Ishikawa (cell line): ENCODE results near the gene CHCHD6.

Source experiments
- CEBPB ChIP-seq: IDR thresholded peaks from 2 replicates; pipeline ENCODE4 v1.6.1; 2012
- EGR1 ChIP-seq: IDR thresholded peaks from 2 replicates; pipeline ENCODE4 v1.6.1; 2012
- EP300 ChIP-seq: IDR thresholded peaks from 2 replicates; pipeline ENCODE4 v1.6.1; 2012; ENCODE audit warnings: borderline replicate concordance
- FOXM1 ChIP-seq: IDR thresholded peaks from 2 replicates; pipeline ENCODE4 v1.6.1; 2012; ENCODE audit warnings: low read depth, borderline replicate concordance
- RAD21 ChIP-seq: IDR thresholded peaks from 2 replicates; pipeline ENCODE4 v1.6.1; 2012; ENCODE audit warnings: low read depth
- TCF12 ChIP-seq: IDR thresholded peaks from 2 replicates; pipeline ENCODE4 v1.6.1; 2012; ENCODE audit warnings: low read depth
- TEAD4 ChIP-seq: IDR thresholded peaks from 2 replicates; pipeline ENCODE4 v1.6.1; 2012
- ZBTB7A ChIP-seq: IDR thresholded peaks from 2 replicates; pipeline ENCODE4 v1.6.1; 2012; ENCODE audit warnings: low read depth
- TF ChIP-seq, protein P1 (sequence below): IDR thresholded peaks from 2 replicates; pipeline ENCODE4 v1.6.1; 2012; ENCODE audit warnings: low read depth, mild to moderate bottlenecking
- TF ChIP-seq, protein P2 (sequence below): IDR thresholded peaks from 2 replicates; pipeline ENCODE4 v1.6.1; 2012

DNA sequence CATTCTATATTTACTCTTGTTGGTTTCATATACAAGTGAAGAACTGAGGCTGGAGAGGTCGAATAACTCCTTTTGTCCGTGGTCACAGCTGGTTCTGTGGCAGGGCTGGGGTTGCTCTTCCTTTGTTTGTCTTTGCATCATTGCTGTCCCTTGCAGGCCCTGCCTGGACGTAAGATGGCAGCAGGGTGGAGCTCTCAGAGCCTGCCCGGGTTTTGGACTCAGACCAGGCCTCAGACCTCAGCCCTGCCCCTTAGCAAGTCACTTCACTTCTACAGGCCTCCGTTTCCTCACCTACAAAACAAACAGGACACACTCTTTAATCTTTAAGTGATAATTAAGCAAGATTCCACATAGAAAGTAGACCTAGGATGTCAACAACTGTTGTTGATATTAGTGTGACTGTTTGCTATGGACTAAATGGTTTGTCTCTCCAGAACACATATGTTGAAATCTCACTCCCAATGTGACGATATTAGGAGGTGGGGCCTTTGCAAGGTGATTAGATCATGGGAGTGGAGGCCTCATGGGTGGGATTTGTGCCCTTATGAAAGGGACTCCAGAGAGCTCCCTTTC lies 213.3 kb downstream of the CHCHD6 start:
- no peak for TF ChIP-seq ZBTB7A
- TF ChIP-seq EP300, result no peak
- TF ChIP-seq RAD21, result no peak
- TF ChIP-seq TCF12, result no peak
- no peak for TF ChIP-seq TEAD4
- TF ChIP-seq FOXM1, result no peak
- no peak for TF ChIP-seq CEBPB
- no peak for TF ChIP-seq EGR1
- TF ChIP-seq, protein P1, sequence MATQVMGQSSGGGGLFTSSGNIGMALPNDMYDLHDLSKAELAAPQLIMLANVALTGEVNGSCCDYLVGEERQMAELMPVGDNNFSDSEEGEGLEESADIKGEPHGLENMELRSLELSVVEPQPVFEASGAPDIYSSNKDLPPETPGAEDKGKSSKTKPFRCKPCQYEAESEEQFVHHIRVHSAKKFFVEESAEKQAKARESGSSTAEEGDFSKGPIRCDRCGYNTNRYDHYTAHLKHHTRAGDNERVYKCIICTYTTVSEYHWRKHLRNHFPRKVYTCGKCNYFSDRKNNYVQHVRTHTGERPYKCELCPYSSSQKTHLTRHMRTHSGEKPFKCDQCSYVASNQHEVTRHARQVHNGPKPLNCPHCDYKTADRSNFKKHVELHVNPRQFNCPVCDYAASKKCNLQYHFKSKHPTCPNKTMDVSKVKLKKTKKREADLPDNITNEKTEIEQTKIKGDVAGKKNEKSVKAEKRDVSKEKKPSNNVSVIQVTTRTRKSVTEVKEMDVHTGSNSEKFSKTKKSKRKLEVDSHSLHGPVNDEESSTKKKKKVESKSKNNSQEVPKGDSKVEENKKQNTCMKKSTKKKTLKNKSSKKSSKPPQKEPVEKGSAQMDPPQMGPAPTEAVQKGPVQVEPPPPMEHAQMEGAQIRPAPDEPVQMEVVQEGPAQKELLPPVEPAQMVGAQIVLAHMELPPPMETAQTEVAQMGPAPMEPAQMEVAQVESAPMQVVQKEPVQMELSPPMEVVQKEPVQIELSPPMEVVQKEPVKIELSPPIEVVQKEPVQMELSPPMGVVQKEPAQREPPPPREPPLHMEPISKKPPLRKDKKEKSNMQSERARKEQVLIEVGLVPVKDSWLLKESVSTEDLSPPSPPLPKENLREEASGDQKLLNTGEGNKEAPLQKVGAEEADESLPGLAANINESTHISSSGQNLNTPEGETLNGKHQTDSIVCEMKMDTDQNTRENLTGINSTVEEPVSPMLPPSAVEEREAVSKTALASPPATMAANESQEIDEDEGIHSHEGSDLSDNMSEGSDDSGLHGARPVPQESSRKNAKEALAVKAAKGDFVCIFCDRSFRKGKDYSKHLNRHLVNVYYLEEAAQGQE, result no peak
- TF ChIP-seq, protein P2, sequence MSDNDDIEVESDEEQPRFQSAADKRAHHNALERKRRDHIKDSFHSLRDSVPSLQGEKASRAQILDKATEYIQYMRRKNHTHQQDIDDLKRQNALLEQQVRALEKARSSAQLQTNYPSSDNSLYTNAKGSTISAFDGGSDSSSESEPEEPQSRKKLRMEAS, result no peak
